HEK293 (cell line): Measurements from ENCODE around the gene OR52E6.

Experiments
- CTCF ChIA-PET: fragments of 350-600 bp; formaldehyde crosslinking; extraction: SDS; loops from one replicate; lab custom pipeline; 2021; ENCODE audit warnings: antibody characterized with exemption; lab: Yijun Ruan, JAX
- POLR2A ChIA-PET: fragments of 300-600 bp; formaldehyde crosslinking; extraction: SDS; loops from one replicate; lab custom pipeline; 2020; ENCODE audit warnings: antibody characterized with exemption, inconsistent platforms; lab: Yijun Ruan, JAX
- H3K27ac ChIP-seq: fragments of 200-500 bp; sonication (Bioruptor generic); 2 replicates; pipeline ENCODE4 v1.5.1; 2014; ENCODE audit warnings: low read depth, low read length, control low read depth, inconsistent platforms; ENCODE audit errors: extremely low read depth
- H3K36me3 ChIP-seq, 2 experiments: fragments of 200-500 bp in 1 of 2; sonication (Bioruptor generic) in 1 of 2; 1 replicate in 1 of 2; 2 replicates in 1 of 2; pipeline ENCODE4 v1.5.1; 2014 to 2017; ENCODE audit warnings: inconsistent platforms in 2 of 2, low read length in 2 of 2; ENCODE audit not compliant: control insufficient read depth in 2 of 2, insufficient read depth in 1 of 2
- H3K4me1 ChIP-seq: fragments of 200-500 bp; sonication (Bioruptor generic); 2 replicates; pipeline ENCODE4 v1.5.1; 2014; ENCODE audit warnings: mild to moderate bottlenecking, low read length, inconsistent platforms; ENCODE audit not compliant: control insufficient read depth, insufficient read depth
- H3K4me3 ChIP-seq: 2 replicates; pipeline ENCODE4 v1.5.1; 2011; ENCODE audit warnings: low read depth, mild to moderate bottlenecking, control low read depth, low read length, moderate library complexity
- H3K9me3 ChIP-seq: fragments of 200-500 bp; sonication (Bioruptor generic); 2 replicates; pipeline ENCODE4 v1.5.1; 2014; ENCODE audit warnings: low read depth, low read length, inconsistent platforms; ENCODE audit not compliant: control insufficient read depth, insufficient read depth
- HOXD13 ChIP-seq: sonication (generic); formaldehyde crosslinking; IDR thresholded peaks from 2 replicates; pipeline ENCODE4 v1.8.0; 2022; ENCODE audit warnings: missing genetic modification reagents, borderline replicate concordance
- MYNN ChIP-seq: fragments of 450-650 bp; formaldehyde crosslinking; IDR thresholded peaks from 2 replicates; pipeline ENCODE4 v1.5.1; 2016; ENCODE audit warnings: missing biosample characterization, missing genetic modification characterization, borderline replicate concordance
- SP2 ChIP-seq: fragments of 450-650 bp; formaldehyde crosslinking; IDR thresholded peaks from 2 replicates; pipeline ENCODE4 v1.5.1; 2016; ENCODE audit warnings: missing biosample characterization, missing genetic modification characterization
- SP3 ChIP-seq: fragments of 450-650 bp; formaldehyde crosslinking; IDR thresholded peaks from 2 replicates; pipeline ENCODE4 v1.5.1; 2016; ENCODE audit warnings: missing biosample characterization, missing genetic modification characterization
- ZBTB10 ChIP-seq: fragments of 450-650 bp; formaldehyde crosslinking; IDR thresholded peaks from 2 replicates; pipeline ENCODE4 v1.5.1; 2016; ENCODE audit warnings: missing biosample characterization, missing genetic modification characterization
- ZBTB49 ChIP-seq: fragments of 450-650 bp; formaldehyde crosslinking; IDR thresholded peaks from 2 replicates; pipeline ENCODE4 v1.5.1; 2016; ENCODE audit warnings: missing biosample characterization, missing genetic modification characterization, low read depth
- ZFHX2 ChIP-seq: fragments of 450-650 bp; formaldehyde crosslinking; conservative IDR thresholded peaks from 2 replicates; pipeline ENCODE4 v1.5.1; 2016; ENCODE audit warnings: missing biosample characterization, missing genetic modification characterization
- ZNF112 ChIP-seq: fragments of 450-650 bp; formaldehyde crosslinking; IDR thresholded peaks from 2 replicates; pipeline ENCODE4 v1.5.0; 2017; ENCODE audit warnings: missing biosample characterization, missing genetic modification characterization
- ZNF132 ChIP-seq: fragments of 450-650 bp; formaldehyde crosslinking; IDR thresholded peaks from 2 replicates; pipeline ENCODE4 v1.5.1; 2017; ENCODE audit warnings: missing biosample characterization, missing genetic modification characterization, borderline replicate concordance
- ZNF133 ChIP-seq: fragments of 450-650 bp; formaldehyde crosslinking; IDR thresholded peaks from 2 replicates; pipeline ENCODE4 v1.5.1; 2016; ENCODE audit warnings: missing biosample characterization, missing genetic modification characterization
- ZNF140 ChIP-seq: fragments of 450-650 bp; formaldehyde crosslinking; IDR thresholded peaks from 2 replicates; pipeline ENCODE4 v1.5.1; 2016; ENCODE audit warnings: missing biosample characterization, missing genetic modification characterization
- ZNF19 ChIP-seq: fragments of 450-650 bp; formaldehyde crosslinking; IDR thresholded peaks from 2 replicates; pipeline ENCODE4; 2016; ENCODE audit warnings: missing biosample characterization, missing genetic modification characterization, low read depth
- ZNF211 ChIP-seq: fragments of 450-650 bp; formaldehyde crosslinking; IDR thresholded peaks from 2 replicates; pipeline ENCODE4 v1.5.1; 2016; ENCODE audit warnings: low read depth, missing biosample characterization, missing genetic modification characterization
- ZNF239 ChIP-seq: fragments of 450-650 bp; formaldehyde crosslinking; IDR thresholded peaks from 2 replicates; pipeline ENCODE4 v1.5.1; 2016; ENCODE audit warnings: missing biosample characterization, missing genetic modification characterization
- ZNF302 ChIP-seq: fragments of 450-650 bp; formaldehyde crosslinking; IDR thresholded peaks from 2 replicates; pipeline ENCODE4 v1.5.1; 2016; ENCODE audit warnings: missing biosample characterization, missing genetic modification characterization, low read depth
- ZNF394 ChIP-seq: fragments of 450-650 bp; formaldehyde crosslinking; IDR thresholded peaks from 2 replicates; pipeline ENCODE4 v1.5.1; 2016; ENCODE audit warnings: missing biosample characterization, missing genetic modification characterization, mild to moderate bottlenecking, moderate library complexity, borderline replicate concordance
- ZNF416 ChIP-seq: fragments of 450-650 bp; formaldehyde crosslinking; IDR thresholded peaks from 2 replicates; pipeline ENCODE4 v1.5.1; 2016; ENCODE audit warnings: missing biosample characterization, missing genetic modification characterization
- ZNF501 ChIP-seq: fragments of 450-650 bp; formaldehyde crosslinking; IDR thresholded peaks from 2 replicates; pipeline ENCODE4 v1.5.1; 2016; ENCODE audit warnings: missing biosample characterization, missing genetic modification characterization
- ZNF549 ChIP-seq: fragments of 450-650 bp; IDR thresholded peaks from 2 replicates; pipeline ENCODE4 v1.5.1; 2018; ENCODE audit warnings: missing biosample characterization, missing genetic modification characterization, mild to moderate bottlenecking, inconsistent platforms, moderate library complexity
- ZNF585B ChIP-seq: fragments of 450-650 bp; formaldehyde crosslinking; IDR thresholded peaks from 2 replicates; pipeline ENCODE4 v1.5.1; 2016; ENCODE audit warnings: missing biosample characterization, missing genetic modification characterization
- ZNF629 ChIP-seq: fragments of 450-650 bp; formaldehyde crosslinking; IDR thresholded peaks from 2 replicates; pipeline ENCODE4 v1.5.1; 2017; ENCODE audit warnings: missing biosample characterization, missing genetic modification characterization
- ZNF658 ChIP-seq: fragments of 450-650 bp; formaldehyde crosslinking; IDR thresholded peaks from 2 replicates; pipeline ENCODE4; 2016; ENCODE audit warnings: missing biosample characterization, missing genetic modification characterization
- ZNF785 ChIP-seq: fragments of 450-650 bp; formaldehyde crosslinking; IDR thresholded peaks from 2 replicates; pipeline ENCODE4 v1.5.1; 2016; ENCODE audit warnings: missing biosample characterization, missing genetic modification characterization
- ZNF830 ChIP-seq: fragments of 450-650 bp; IDR thresholded peaks from 2 replicates; pipeline ENCODE4 v1.5.0; 2018; ENCODE audit warnings: missing biosample characterization, missing genetic modification characterization, low read depth, mild to moderate bottlenecking, moderate library complexity
- ZXDB ChIP-seq: fragments of 450-650 bp; formaldehyde crosslinking; IDR thresholded peaks from 2 replicates; pipeline ENCODE4 v1.5.1; 2016; ENCODE audit warnings: missing biosample characterization, missing genetic modification characterization
- TF ChIP-seq, protein P1 (sequence below): sonication (generic); formaldehyde crosslinking; IDR thresholded peaks from 2 replicates; pipeline ENCODE4 v1.8.1; 2022; ENCODE audit warnings: mild to moderate bottlenecking, moderate library complexity, missing genetic modification reagents
- TF ChIP-seq, protein P2 (sequence below): fragments of 450-650 bp; formaldehyde crosslinking; IDR thresholded peaks from 2 replicates; pipeline ENCODE4 v1.5.1; 2016; ENCODE audit warnings: missing biosample characterization, missing genetic modification characterization, borderline replicate concordance

Gene OR52E6

DNA sequence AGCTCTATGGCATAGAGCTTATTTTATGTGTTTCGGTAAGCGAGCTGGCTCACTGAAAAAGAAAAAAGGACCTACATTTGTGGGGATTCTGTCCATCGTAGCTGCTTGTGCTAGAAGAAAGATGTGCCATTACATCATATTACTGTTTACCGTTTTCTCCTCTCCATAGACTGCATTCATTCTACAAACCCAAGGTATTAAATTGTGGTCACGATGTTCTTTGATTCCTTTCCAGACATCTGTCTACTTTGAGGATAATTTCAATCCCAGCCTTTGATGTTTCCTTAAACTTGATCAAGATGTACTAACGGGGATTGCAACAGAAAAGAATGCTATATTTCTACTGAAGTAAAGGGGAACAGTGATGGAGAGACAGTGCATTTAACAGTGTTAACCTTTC is 45.2 kb downstream of the OR52E6 start:
- no peak overlapping the region for H3K4me3 ChIP-seq
- TF ChIP-seq ZNF140 (tag by site-specific recombination) (no peak), ZNF629 (tag by site-specific recombination) (no peak), ZXDB (tag by site-specific recombination) (no peak), SP2 (tag by site-specific recombination) (no peak), ZNF501 (tag by site-specific recombination) (no peak), ZNF658 (tag by site-specific recombination) (no peak), ZNF416 (tag by site-specific recombination) (no peak), ZNF19 (tag by site-specific recombination) (no peak), ZNF211 (tag by site-specific recombination) (no peak), SP3 (tag by site-specific recombination) (no peak)
- TF ChIP-seq, protein P1, sequence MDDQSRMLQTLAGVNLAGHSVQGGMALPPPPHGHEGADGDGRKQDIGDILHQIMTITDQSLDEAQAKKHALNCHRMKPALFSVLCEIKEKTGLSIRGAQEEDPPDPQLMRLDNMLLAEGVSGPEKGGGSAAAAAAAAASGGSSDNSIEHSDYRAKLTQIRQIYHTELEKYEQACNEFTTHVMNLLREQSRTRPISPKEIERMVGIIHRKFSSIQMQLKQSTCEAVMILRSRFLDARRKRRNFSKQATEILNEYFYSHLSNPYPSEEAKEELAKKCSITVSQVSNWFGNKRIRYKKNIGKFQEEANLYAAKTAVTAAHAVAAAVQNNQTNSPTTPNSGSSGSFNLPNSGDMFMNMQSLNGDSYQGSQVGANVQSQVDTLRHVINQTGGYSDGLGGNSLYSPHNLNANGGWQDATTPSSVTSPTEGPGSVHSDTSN (CRISPR knock-in tag) = no peak
- POLR2A ChIA-PET = no interaction called here

GRCh38 chr11:5791165-5791564 is 50.5 kb downstream of the OR52E6 start, which contains the start of gene OR52N1:
Gene OR52N1 (minus strand): TSS chr11:5791265. CDS start chr11:5788816, 2,449 bp downstream.
- Histone ChIP-seq H3K4me1 (no peaks in the 10 kb centered on the region), H3K36me3 (no peaks in the 10 kb centered on the region), H3K27ac (no peak within 1 kb of the TSS), H3K4me3 (no peak within 1 kb of the TSS), H3K9me3 (no peaks in the 10 kb centered on the region)
- CTCF ChIA-PET = no interaction called here
- POLR2A ChIA-PET = no interaction called here
- TF ChIP-seq ZNF112 (tag by site-specific recombination) (no peak), ZNF585B (tag by site-specific recombination) (no peak), ZNF394 (tag by site-specific recombination) (no peak), ZNF133 (tag by site-specific recombination) (no peak), ZBTB10 (no peak), MYNN (tag by site-specific recombination) (no peak), ZNF830 (tag by site-specific recombination) (no peak), ZNF549 (tag by site-specific recombination) (no peak), ZNF132 (no peak), ZBTB49 (tag by site-specific recombination) (no peak), ZNF302 (tag by site-specific recombination) (no peak), ZNF785 (tag by site-specific recombination) (no peak), ZNF239 (tag by site-specific recombination) (no peak), HOXD13 (CRISPR knock-in tag) (no peak), ZFHX2 (tag by site-specific recombination) (no peak)
- TF ChIP-seq, protein P2, sequence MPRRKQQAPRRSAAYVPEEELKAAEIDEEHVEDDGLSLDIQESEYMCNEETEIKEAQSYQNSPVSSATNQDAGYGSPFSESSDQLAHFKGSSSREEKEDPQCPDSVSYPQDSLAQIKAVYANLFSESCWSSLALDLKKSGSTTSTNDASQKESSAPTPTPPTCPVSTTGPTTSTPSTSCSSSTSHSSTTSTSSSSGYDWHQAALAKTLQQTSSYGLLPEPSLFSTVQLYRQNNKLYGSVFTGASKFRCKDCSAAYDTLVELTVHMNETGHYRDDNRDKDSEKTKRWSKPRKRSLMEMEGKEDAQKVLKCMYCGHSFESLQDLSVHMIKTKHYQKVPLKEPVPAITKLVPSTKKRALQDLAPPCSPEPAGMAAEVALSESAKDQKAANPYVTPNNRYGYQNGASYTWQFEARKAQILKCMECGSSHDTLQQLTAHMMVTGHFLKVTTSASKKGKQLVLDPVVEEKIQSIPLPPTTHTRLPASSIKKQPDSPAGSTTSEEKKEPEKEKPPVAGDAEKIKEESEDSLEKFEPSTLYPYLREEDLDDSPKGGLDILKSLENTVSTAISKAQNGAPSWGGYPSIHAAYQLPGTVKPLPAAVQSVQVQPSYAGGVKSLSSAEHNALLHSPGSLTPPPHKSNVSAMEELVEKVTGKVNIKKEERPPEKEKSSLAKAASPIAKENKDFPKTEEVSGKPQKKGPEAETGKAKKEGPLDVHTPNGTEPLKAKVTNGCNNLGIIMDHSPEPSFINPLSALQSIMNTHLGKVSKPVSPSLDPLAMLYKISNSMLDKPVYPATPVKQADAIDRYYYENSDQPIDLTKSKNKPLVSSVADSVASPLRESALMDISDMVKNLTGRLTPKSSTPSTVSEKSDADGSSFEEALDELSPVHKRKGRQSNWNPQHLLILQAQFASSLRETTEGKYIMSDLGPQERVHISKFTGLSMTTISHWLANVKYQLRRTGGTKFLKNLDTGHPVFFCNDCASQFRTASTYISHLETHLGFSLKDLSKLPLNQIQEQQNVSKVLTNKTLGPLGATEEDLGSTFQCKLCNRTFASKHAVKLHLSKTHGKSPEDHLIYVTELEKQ = no peak

More for the DNA sequence above, 45.2 kb downstream of the OR52E6 start:
- no peaks in the 10 kb centered on the region for H3K4me1 ChIP-seq
- no peaks in the 10 kb centered on the region for H3K9me3 ChIP-seq
- no peak overlapping the region for H3K27ac ChIP-seq
- CTCF ChIA-PET = interaction anchor here (0.6 to 0.7 kb wide), 2 partner anchors 203 to 247 kb away, joined by 3 to 4 read pairs; no protein-coding TSS in a partner anchor
- H3K36me3 ChIP-seq = no peaks in the 10 kb centered on the region
